DMS 273 (cell line): ENCODE measurements around the gene GRAMD4.

Source experiments
- DNase-seq: peaks from one replicate; lab custom pipeline; 2025; ENCODE audit not compliant: unreplicated experiment; lab: John Stamatoyannopoulos, UW

GRAMD4 gene

DNA sequence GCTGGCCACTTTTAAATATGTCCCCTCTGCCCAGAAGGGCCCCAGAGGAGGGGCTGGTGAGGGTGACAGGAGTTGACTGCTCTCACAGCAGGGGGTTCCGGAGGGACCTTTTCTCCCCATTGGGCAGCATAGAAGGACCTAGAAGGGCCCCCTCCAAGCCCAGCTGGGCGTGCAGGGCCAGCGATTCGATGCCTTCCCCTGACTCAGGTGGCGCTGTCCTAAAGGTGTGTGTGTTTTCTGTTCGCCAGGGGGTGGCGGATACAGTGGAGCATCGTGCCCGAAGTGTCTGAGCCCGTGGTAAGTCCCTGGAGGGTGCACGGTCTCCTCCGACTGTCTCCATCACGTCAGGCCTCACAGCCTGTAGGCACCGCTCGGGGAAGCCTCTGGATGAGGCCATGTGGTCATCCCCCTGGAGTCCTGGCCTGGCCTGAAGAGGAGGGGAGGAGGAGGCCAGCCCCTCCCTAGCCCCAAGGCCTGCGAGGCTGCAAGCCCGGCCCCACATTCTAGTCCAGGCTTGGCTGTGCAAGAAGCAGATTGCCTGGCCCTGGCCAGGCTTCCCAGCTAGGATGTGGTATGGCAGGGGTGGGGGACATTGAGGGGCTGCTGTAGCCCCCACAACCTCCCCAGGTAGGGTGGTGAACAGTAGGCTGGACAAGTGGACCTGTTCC, 46.5 kb downstream of the GRAMD4 start:
- DNase-seq, result no peak

DNA sequence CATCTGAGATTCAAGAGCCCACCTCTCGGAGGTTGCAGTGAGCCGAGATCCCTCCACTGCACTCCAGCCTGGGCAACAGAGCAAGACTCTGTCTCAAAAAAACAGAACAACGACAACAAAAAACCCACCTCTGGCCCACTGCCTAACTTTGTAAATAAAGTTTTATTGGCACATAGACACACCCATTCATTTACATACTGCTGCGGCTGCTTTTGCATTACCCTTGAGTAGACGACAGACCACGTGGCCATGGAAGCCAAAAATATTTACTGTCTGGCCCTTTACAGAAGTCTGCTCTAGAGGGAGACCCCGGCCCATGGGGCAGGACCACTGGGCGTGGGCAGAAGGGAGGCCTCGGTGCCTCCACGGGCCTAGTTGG, 47.0 kb downstream of the GRAMD4 start:
- no peak for DNase-seq

DNA sequence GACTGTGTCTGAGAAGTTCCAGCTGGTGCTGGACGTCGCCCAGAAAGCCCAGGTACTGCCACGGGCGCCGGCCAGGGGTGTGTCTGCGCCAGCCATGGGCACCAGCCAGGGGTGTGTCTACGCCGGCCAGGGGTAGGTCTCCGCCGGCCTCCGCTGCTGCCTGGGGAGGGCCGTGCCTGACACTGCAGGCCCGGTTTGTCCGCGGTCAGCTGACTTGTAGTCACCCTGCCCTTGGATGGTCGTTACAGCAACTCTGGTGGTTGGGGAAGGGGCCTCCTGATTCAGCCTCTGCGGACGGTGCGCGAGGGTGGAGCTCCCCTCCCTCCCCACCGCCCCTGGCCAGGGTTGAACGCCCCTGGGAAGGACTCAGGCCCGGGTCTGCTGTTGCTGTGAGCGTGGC, 47.9 kb downstream of the GRAMD4 start:
- no peak for DNase-seq

GRCh38 chr22:46669201-46669600, 49.0 kb downstream of the GRAMD4 start:
- DNase-seq, result no peak

- no peak for DNase-seq
Observed at GRCh38 chr22:46671824-46672432, 51.7 kb downstream of the GRAMD4 start.

GRCh38 chr22:46672731-46673130, 52.5 kb downstream of the GRAMD4 start:
- DNase-seq, result peak; percentile 45

- no peak for DNase-seq
Observed at GRCh38 chr22:46673205-46673604, 53.0 kb downstream of the GRAMD4 start.

DNA sequence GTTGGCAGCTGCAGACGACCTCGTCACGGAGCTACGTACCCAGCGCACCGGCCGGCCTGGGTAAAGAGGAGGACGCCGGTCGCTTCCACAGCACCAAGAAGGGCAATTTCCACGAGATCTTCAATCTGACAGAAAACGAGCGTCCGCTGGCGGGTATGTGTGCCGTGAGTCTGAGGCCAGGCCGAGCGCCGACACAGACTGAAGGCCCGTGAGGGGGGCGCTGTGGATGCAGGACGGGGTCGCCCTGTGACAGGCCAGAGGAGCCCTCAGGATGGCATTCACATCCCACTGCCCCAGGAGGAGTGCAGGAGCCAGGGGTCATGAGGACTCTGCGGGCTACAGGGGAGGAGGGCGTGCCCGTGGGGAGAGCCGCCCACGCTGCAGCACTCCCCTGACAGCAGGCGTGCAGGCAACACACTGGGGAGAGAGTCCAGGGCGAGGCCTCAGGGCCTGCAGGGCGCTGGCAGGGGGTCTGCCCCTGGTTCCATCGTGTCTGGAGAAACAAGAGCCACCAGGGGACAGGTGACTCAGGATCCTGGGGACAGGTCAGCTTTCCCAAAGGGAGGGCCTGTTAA, 53.6 kb downstream of the GRAMD4 start:
- DNase-seq, result no peak

- no peak for DNase-seq
Observed at GRCh38 chr22:46674367-46674781, 54.2 kb downstream of the GRAMD4 start.

GRCh38 chr22:46674906-46675305, 54.7 kb downstream of the GRAMD4 start:
- DNase-seq, result no peak

- no peak for DNase-seq
Observed at GRCh38 chr22:46675479-46675878, 55.3 kb downstream of the GRAMD4 start.

DNA sequence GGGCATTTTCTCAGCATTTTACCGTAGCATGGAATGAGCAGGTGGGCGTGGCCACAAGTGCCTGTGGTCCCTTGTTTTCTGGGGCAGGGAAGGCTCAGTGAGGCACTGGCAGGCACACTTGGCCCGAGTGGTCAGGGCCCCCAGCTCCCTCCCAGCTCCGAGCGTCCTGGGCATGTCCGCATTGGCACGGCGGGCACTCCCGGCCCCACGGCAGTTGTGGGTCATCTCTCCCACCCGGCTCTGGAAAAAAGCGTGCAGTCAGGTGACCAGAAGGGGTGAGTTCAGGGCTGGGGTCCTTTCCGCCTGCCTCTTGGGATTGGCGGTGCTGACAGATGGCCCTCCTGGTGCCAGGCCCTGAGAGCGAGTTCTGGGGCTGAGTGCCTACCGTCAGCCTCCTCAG, 55.8 kb downstream of the GRAMD4 start:
- no peak for DNase-seq

DNA sequence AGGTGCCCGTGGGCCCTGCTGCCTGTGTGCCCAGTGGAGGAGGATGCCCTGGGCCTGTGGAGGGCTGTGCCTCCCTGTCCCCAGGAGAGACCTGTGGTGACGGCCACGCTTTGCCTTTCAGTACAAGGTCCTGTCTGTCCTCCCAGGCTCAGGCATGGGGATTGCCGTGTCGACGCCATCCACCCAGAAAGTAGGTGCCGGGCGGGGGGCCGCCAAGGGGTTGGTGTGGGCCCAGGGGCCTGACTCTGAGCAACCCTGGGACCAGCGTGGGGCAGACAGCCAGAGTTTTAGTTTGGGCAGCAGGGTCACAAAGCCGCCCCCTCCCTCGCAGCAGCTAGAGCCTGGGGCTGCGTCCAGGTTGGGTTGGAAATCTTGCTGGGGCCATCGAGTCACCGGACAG, 56.3 kb downstream of the GRAMD4 start:
- DNase-seq, result no peak

- DNase-seq, result no peak
Observed at GRCh38 chr22:46676881-46677280, 56.7 kb downstream of the GRAMD4 start.

GRCh38 chr22:46677323-46678002, 57.3 kb downstream of the GRAMD4 start:
- DNase-seq, result no peak

DNA sequence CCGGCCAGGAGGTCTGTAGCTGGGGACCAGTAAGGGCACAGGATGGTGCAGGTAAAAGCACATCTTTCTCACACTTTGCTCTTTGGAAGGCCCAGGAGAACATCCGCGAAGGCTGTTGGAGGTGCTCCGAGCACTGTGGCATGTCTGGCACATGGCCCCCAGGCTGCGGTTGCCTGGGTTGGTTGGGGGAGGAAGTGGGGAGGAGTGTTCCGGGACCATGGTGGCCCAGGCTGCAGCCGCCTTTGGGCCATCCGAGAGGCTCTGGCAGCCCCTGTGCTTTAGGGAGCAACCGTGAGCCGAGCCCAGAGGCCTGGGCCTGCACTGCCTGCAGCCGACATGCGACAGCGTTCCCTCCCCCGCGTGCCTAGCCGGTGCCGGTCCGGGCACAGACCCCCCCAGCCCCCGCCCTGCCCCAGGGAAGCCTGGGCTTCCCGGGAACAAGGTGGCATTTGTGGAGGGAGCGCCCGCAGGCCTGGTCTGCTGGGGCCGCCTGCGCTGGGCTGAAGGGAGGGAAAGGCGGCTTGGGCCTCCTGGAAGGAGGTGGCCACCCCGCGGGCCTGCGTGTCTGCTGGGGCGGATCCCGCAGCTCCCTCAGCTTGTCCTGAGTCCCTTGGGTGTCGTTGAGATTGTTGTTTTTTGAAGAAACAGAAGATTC, 57.9 kb downstream of the GRAMD4 start:
- no peak for DNase-seq

DNA sequence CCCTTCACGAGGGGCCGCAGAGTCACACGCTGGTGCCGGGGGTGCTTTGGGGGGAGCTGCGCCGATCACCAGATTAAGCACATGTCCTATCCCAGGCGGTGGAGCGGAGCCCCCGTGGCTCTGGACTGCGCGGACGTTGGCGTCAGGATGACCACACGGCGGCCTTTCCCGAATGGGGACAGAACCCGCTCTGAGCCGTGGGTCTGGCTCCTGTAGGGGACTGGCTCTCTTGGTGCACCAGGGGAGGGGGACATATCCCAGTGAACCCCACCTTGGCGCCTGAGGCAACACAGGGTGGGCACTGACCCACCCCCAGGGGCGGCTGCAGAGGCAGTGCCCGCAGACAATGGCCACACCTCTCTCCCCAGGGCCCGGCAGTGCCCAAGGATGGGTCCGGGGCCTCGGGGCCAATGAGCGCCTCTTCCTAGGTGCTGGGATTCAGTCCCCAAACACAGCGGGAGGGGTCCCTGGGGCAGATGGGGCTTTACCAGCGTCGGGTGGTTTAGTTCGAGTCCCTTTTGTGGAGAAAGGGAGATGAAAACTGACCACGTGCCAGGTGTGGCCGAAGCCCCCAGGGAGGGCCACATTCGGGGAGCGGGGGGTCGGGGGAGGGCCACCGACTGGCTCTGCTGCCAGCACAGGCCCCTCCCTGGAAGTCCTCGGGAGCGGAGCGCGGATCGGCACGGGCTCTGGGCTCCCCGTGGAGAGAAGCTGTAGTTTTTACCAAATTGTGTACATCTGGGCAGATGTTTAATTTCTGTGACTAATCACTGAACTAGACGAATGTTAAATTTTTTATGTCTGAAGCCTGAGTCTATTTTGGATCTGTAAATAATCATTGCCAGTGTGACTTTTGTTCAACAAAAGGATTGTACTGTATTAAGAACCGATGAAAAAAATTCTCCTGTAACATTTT, 58.9 kb downstream of the GRAMD4 start:
- no peak for DNase-seq

GRCh38 chr22:46679706-46680269, 59.6 kb downstream of the GRAMD4 start:
- no peak for DNase-seq

GRCh38 chr22:46681010-46681409, 60.8 kb downstream of the GRAMD4 start:
- peak; percentile 43 for DNase-seq

- no peak for DNase-seq
Observed at GRCh38 chr22:46682011-46682731, 62.0 kb downstream of the GRAMD4 start.
